Fibroblast of the aortic adventitia (primary cell): Measurements from ENCODE around the gene TBXT. TPM values are rescaled to one million over a fixed set of nuclear protein-coding genes. Genes with fewer than 3 reads are reported as not detected.

ENCODE experiments used
- DNase-seq: peaks from one replicate; pipeline ENCODE4 v3.0.0-alpha.2; 2010; ENCODE audit warnings: low read depth
- H3K4me3 ChIP-seq: 2 replicates; pipeline ENCODE4 v1.5.1; 2011; ENCODE audit warnings: low read depth, mild to moderate bottlenecking, control low read depth, low read length, moderate library complexity
- small RNA-seq: library from RNA; depleted of rRNA; stranded (forward); fragments of <200 nt; gene quantifications from one replicate; pipeline ENCODE3, GENCODE V24; 2012
- total RNA-seq: library from RNA; depleted of rRNA; stranded (reverse); fragments of >200 nt; gene quantifications from 2 replicates; pipeline ENCODE4 v1.2.3, GENCODE V29; 2012; ENCODE audit warnings: low replicate concordance
- TF ChIP-seq, protein P1 (sequence below): IDR thresholded peaks from 2 replicates; pipeline ENCODE4 v1.5.1; 2011; ENCODE audit warnings: mild to moderate bottlenecking, low read length, control low read depth, inconsistent platforms; ENCODE audit not compliant: insufficient read depth

Gene TBXT
- total RNA-seq, 1 donor, result not detected

DNA sequence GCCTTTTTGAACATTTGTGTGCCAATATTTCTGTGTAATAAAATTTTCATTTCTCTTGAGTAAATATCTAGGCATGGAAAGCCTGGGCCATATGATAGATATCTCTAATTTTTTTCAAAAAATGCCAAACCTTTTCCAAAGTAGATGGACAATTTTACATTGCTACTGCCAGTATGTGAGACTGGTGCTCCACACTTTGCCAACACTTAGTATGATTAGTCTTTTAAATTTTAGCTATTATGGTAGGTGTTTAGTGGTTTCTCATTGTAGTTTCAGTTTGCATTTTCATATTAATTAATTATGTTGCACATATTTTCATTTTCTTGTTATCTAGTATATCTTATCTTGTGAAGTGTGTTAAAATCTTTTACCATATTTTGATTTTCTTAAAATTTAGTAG is 52.0 kb downstream of the TBXT start:
- H3K4me3 ChIP-seq, result no peak overlapping the region
- TF ChIP-seq, protein P1, sequence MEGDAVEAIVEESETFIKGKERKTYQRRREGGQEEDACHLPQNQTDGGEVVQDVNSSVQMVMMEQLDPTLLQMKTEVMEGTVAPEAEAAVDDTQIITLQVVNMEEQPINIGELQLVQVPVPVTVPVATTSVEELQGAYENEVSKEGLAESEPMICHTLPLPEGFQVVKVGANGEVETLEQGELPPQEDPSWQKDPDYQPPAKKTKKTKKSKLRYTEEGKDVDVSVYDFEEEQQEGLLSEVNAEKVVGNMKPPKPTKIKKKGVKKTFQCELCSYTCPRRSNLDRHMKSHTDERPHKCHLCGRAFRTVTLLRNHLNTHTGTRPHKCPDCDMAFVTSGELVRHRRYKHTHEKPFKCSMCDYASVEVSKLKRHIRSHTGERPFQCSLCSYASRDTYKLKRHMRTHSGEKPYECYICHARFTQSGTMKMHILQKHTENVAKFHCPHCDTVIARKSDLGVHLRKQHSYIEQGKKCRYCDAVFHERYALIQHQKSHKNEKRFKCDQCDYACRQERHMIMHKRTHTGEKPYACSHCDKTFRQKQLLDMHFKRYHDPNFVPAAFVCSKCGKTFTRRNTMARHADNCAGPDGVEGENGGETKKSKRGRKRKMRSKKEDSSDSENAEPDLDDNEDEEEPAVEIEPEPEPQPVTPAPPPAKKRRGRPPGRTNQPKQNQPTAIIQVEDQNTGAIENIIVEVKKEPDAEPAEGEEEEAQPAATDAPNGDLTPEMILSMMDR, result no peak
- DNase-seq, result no peak

DNA sequence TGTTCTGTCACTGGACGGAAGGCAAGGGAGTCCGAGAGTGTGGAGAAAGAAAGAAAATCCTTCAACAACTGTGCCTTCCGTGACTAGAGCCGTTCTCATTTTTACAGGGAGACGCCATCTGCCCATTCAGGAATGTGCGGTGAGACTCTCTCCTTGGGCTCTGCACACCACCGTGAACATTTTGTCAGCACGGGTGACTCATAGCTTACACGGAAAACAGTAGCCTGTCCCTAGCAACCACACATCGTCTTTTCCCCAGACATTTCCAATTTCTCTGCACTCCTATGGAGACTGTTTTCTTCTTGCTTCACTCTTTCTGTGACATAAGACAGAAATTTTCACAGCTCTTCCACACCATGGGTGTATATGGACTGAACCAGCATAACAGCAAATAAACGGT is 55.1 kb downstream of the TBXT start:
- DNase-seq, result peak; percentile 61
- TF ChIP-seq, protein P1, result no peak
- no peak overlapping the region for H3K4me3 ChIP-seq

DNA sequence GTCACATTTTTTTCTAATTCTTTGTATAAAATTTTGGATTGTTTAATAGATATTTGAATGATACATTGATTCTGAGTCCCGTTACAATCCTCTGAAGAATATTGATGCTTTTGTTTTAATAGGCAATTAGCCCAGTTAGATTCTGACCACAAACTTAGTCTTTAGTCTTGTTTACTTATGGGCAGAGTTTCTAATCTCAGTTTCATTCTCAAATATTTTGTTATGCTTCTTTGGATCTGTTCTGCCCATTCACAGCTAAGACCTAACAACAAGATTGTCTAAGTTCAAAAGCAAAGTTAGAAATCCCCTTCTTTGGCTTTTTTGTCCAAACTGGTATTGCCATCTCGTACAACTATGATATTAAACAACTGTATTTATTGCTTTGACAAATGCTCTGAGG is 58.0 kb downstream of the TBXT start:
- TF ChIP-seq, protein P1, result no peak
- no peak overlapping the region for H3K4me3 ChIP-seq
- DNase-seq, result no peak

Small RNA genes lying within 50 kb of the gene (small RNA-seq; reads per million reads assigned to genes)
- gene RNU6-153P, result not detected

Other genes with a start within 250 kb of the TBXT start
- gene PRR18, start 140.5 kb upstream of the TBXT start, total RNA-seq, result not detected in 2 replicates
- 10.8 and 37.7 TPM in 2 replicates for gene SFT2D1, start 174.7 kb upstream of the TBXT start, total RNA-seq
- gene MPC1, start 215.1 kb upstream of the TBXT start, total RNA-seq, result 11.8 and 33.8 TPM in 2 replicates